GM18907 (cell line): ENCODE measurements around the gene PDK4.

ENCODE experiments used
- ATAC-seq: cut with Tn5 transposase; IDR thresholded peaks from one replicate; pipeline ENCODE4 v1.9.1; 2021; ENCODE audit warnings: mild to moderate bottlenecking, moderate library complexity; ENCODE audit not compliant: unreplicated experiment

Gene PDK4

DNA sequence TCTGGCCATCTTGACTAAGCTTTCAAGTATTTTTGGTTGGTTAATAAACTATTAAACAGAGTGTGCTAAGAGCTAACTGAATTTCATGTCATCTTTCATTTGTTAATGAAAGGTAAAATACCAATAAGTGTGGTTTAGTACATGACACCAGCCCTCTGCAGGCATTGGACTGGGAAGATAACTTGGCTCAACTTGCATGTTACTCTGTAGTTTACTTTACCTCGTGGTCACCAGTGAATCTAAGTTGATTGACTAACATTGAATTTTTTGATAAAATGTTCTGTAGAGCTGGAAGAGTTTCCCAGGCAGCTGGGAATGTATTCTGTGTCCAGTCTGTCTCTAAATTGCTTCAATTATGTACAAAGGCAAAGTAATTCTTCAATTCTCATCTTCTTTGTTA, 60.7 kb downstream of the PDK4 start:
- ATAC-seq = no peak

DNA sequence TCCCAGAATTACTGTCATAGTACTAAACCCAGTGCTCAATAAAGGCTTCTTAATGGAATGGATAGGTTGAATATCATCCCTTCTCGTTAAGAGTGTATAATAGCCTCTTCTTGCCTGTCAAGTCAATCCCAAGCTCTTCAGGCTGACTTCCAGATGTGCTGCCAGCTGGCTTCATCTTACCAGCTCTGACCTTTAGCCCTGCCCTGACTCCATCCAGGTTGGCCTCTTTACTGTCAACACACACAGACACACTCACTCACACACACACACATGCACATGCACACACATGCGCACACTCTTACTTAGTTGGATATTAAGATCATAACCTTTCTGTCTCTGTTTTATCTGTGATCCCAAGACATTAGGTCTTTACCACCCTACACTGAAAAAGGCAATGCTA, 61.5 kb downstream of the PDK4 start:
- no peak for ATAC-seq
